CD4-positive, alpha-beta T cell treated with Interferon gamma for 1 hour (primary cell): ENCODE measurements around the gene OR2C3.
"Not testable (repeated sequence)": the region's sequence is repeated elsewhere in the genome, so short reads cannot be mapped to it uniquely, and the experiment has no call there.

Experiments
- DNase-seq: peaks from one replicate; pipeline ENCODE4 v3.0.0-alpha.2; 2020

The OR2C3 gene

DNA sequence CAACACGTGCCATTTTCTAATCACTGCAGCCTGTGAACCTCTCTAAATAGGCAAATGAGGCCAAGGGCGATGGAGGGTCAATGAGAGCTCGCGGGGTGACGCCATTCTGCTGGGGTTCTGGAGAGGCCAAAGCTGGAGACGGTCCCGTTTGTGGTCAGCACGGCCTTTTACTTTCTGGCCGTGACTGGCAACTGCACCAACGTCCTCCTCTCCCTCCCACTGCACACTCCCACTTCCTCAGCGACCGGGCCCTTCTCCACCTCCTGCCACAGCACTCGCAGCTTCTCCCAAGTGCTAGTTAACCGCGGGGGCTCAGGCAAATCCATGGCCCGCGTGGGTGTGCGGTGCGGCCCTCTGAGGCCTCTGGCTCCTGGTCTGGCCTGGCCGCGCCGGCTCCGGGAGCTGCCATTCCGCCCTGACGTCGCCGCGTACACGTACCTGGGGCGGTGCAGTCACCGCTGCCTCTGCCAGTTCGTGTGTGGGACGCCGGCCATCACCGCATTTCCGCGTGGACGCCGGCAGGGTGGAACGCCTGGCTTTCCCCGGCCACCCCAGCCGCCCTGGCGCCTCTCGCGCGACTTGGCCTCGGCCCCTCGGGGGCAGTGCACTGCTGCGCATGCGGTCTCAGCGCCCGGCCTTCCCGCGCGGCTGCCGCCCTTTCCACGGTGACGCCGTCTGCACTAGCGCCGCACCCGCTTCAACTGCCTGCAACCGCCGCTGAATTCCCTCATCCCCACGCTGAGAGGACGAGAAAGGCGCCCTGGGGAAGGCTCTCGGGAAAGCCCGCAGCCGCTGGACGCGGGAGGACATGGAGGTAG is 18.2 kb downstream of the OR2C3 start:
- DNase-seq: peak; percentile 21

GRCh38 chr1:247506831-247507230 is 29.4 kb downstream of the OR2C3 start:
- DNase-seq: no peak

GRCh38 chr1:247500865-247501264 is 35.4 kb downstream of the OR2C3 start:
- DNase-seq: no peak

- no peak for DNase-seq
Observed at GRCh38 chr1:247496581-247497285, 39.5 kb downstream of the OR2C3 start.

- DNase-seq: no peak
Observed at GRCh38 chr1:247494767-247495166, 41.5 kb downstream of the OR2C3 start.

DNA sequence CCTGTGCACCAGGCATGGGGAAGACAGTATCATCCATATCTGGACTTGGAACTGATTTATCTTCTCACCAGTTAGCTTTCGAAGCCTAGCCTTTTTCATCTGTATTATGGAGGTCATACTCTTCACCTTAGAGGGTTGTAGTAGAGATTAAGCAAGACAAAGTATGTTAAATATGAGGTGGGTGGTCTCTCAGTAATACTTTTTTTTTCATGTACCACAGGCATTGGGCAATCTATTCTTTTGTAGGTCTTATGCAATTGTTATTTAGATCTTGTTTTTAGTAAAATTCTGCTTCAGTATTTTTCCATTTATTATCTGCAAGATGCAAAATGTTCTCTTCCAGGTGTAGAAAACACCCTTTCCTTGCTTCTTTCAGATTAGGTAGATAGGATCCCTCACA is 43.1 kb downstream of the OR2C3 start:
- DNase-seq: no peak

GRCh38 chr1:247491328-247491727 is 44.9 kb downstream of the OR2C3 start:
- DNase-seq: no peak

- peak; percentile 24 for DNase-seq
Observed at GRCh38 chr1:247487057-247487456, 49.2 kb downstream of the OR2C3 start.

DNA sequence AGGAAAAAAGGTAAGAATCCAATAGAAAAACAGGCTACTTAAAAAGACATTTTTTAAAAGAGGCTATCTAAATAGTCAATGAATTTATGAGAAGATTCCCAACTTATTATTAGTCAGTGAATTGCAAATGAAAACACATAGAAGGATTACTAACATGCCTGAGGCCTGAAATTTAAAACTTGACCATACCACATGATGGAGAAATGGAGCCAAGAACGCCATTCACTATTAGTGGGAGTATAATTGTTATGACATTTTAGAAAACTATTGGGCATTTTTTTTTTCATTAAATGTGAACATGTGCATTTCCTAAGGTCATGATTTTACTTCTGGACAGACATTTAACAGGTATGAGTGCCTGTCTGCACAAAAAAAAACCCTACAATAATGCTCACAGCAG is 53.5 kb downstream of the OR2C3 start:
- no peak for DNase-seq

DNA sequence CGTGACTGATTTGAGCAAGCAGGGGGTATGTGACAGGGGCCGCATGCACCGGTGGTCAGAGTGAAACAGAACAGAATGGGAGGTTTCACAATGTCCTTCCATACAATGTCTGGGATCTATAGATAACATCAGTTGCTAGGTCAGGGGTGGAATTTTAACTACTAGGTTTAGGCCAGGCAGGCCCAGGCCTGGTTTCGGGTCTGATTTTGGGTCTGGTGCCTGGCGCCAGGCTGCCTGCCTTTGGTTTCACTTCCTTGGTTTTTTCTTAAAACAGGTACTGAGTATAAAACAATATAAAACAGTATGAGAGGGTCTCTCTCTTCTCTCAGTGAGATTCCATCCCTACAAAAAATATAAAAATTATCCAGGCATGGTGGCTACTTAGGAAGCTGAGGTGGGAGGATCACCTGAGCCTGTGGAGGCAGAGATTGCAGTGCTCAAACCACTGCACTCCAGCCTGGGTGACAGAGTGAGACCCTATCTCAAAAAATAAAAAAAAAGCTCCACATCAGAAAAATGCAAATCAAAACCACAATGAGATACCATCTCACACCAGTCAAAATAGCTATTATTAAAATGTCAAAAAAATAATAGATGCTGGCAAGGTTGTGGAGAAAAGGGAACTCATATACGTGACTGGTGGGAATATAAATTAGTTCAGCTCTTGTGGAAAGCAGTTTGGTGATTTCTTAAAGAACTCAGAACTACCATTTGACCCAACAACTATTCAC is 59.7 kb downstream of the OR2C3 start:
- not testable (repeated sequence) for DNase-seq

GRCh38 chr1:247475793-247476192 is 60.4 kb downstream of the OR2C3 start:
- DNase-seq: no peak
